ENCODE measurements around the gene PPM1L.

GRCh38 chr3:160748787-160749186, 7.2 kb upstream of the PPM1L start:
- TF ChIP-seq EZH2phosphoT487 (IDR thresholded peaks at IDR 0.05; ENCODE audit: low read depth) (no peak), CTCF (IDR thresholded peaks at IDR 0.05; ENCODE audit: low read depth, low read length) (no peak)
